Activated CD8-positive, alpha-beta memory T cell treated with anti-CD3 and anti-CD28 coated beads for 4 hours (primary cell): ENCODE data around the gene PRR20B.
"Not testable (repeated sequence)": the region's sequence is repeated elsewhere in the genome, so short reads cannot be mapped to it uniquely, and the experiment has no call there.

Source experiments
- DNase-seq, 2 donors: peaks; one replicate each; pipeline ENCODE4 v3.0.0-alpha.2; 2020; ENCODE audit warnings: low read depth in 2 of 2

PRR20B gene

GRCh38 chr13:57147188-57147587 is at the start of gene PRR20B:
TSS of gene PRR20B (plus strand) at chr13:57147488. CDS start at chr13:57147875, 387 bp downstream.
- not testable (repeated sequence) for DNase-seq

GRCh38 chr13:57114945-57115344 is 32.3 kb upstream of the PRR20B start:
- DNase-seq: no peak

- DNase-seq: no peak
Measured at GRCh38 chr13:57123681-57124080, 23.6 kb upstream of the PRR20B start.

GRCh38 chr13:57128909-57129308 is 18.4 kb upstream of the PRR20B start:
- no peak for DNase-seq

- DNase-seq: no peak
Measured at GRCh38 chr13:57136093-57136492, 11.2 kb upstream of the PRR20B start.

- DNase-seq: no peak
Measured at GRCh38 chr13:57137585-57137984, 9.7 kb upstream of the PRR20B start.

- DNase-seq: no peak
Measured at GRCh38 chr13:57138988-57139387, 8.3 kb upstream of the PRR20B start.

- DNase-seq: not testable (repeated sequence)
Measured at GRCh38 chr13:57139781-57140180, 7.5 kb upstream of the PRR20B start.

GRCh38 chr13:57140235-57140968 is 6.9 kb upstream of the PRR20B start, which contains the start of gene PRR20A:
TSS of gene PRR20A (plus strand) at chr13:57140918. CDS start at chr13:57141305, 387 bp downstream.
- DNase-seq: not testable (repeated sequence)

GRCh38 chr13:57148106-57148505 is 818 bp downstream of the PRR20B start:
- not testable (repeated sequence) for DNase-seq

- not testable (repeated sequence) for DNase-seq
Measured at GRCh38 chr13:57153761-57154160, 6.5 kb downstream of the PRR20B start, which contains the start of gene PRR20C. TSS of gene PRR20C (plus strand) at chr13:57154061. CDS start at chr13:57154448, 387 bp downstream.

- DNase-seq: not testable (repeated sequence)
Measured at GRCh38 chr13:57160332-57160731, 13.0 kb downstream of the PRR20B start, which contains the start of gene PRR20D. TSS of gene PRR20D (plus strand) at chr13:57160632. CDS start at chr13:57161019, 387 bp downstream.

GRCh38 chr13:57166897-57167296 is 19.6 kb downstream of the PRR20B start, which contains the start of gene PRR20E:
TSS of gene PRR20E (plus strand) at chr13:57167197. CDS start at chr13:57167584, 387 bp downstream.
- DNase-seq: not testable (repeated sequence)

- no peak for DNase-seq
Measured at GRCh38 chr13:57191667-57192066, 44.4 kb downstream of the PRR20B start.
